CD8-positive, alpha-beta memory T cell (primary cell): ENCODE results near the gene PACSIN2. TPM values are rescaled to one million over a fixed set of nuclear protein-coding genes. Genes with fewer than 3 reads are reported as not detected.

Experiments used
- CTCF ChIA-PET: fragments of 350-600 bp; sonication (Branson Sonifier 250); formaldehyde crosslinking; loops from one replicate; lab custom pipeline; 2021; ENCODE audit warnings: antibody characterized with exemption; lab: Charles Lee
- POLR2A ChIA-PET: fragments of 350-600 bp; sonication (Branson Sonifier 250); formaldehyde crosslinking; loops from one replicate; lab custom pipeline; 2021; ENCODE audit warnings: antibody characterized with exemption; lab: Charles Lee
- DNase-seq, 5 donors: peaks; one replicate each; pipeline versions ENCODE4 v3.0.0 to v3.0.0-alpha.2; 2020 to 2022; ENCODE audit warnings: mixed read lengths in 1 of 5
- H3K27ac ChIP-seq: one replicate; pipeline ENCODE4 v1.7.0; 2013; ENCODE audit warnings: low read depth, mild to moderate bottlenecking, low read length, moderate library complexity
- H3K27me3 ChIP-seq: 2 replicates; pipeline ENCODE4 v1.7.0; 2013; ENCODE audit warnings: low read length, mild to moderate bottlenecking; ENCODE audit not compliant: insufficient read depth, poor library complexity, severe bottlenecking
- H3K36me3 ChIP-seq: 2 replicates; pipeline ENCODE4 v1.7.0; 2013; ENCODE audit warnings: mild to moderate bottlenecking, low read length, moderate library complexity; ENCODE audit not compliant: insufficient read depth
- H3K4me1 ChIP-seq: 2 replicates; pipeline ENCODE4 v1.7.0; 2013; ENCODE audit warnings: mild to moderate bottlenecking, low read length, moderate library complexity; ENCODE audit not compliant: insufficient read depth
- H3K4me3 ChIP-seq: 2 replicates; pipeline ENCODE4 v1.7.0; 2013; ENCODE audit warnings: mild to moderate bottlenecking, low read length
- H3K9me3 ChIP-seq: 2 replicates; pipeline ENCODE4 v1.7.0; 2013; ENCODE audit warnings: mild to moderate bottlenecking, low read length
- H3K27ac Mint-ChIP-seq, 8 donors: one replicate each; pipeline ENCODE4 v1.8.0; 2020 to 2021; ENCODE audit warnings: mixed read lengths in 8 of 8, mild to moderate bottlenecking in 6 of 8, inconsistent platforms in 3 of 8, moderate library complexity in 3 of 8
- H3K27me3 Mint-ChIP-seq, 2 donors: one replicate each; pipeline ENCODE4 v1.8.0; 2020 to 2021; ENCODE audit warnings: mixed read lengths in 2 of 2, mild to moderate bottlenecking in 1 of 2, moderate library complexity in 1 of 2
- H3K36me3 Mint-ChIP-seq, 3 donors: one replicate each; pipeline ENCODE4 v1.8.0; 2020 to 2021; ENCODE audit warnings: mixed read lengths in 3 of 3, inconsistent platforms in 1 of 3, mild to moderate bottlenecking in 1 of 3
- H3K4me1 Mint-ChIP-seq, 3 donors: one replicate each; pipeline ENCODE4 v1.8.0; 2020 to 2021; ENCODE audit warnings: mixed read lengths in 3 of 3, inconsistent platforms in 1 of 3, mild to moderate bottlenecking in 1 of 3
- H3K4me3 Mint-ChIP-seq, 7 donors: one replicate each; pipeline ENCODE4 v1.8.0; 2020 to 2021; ENCODE audit warnings: mixed read lengths in 7 of 7, mild to moderate bottlenecking in 6 of 7, moderate library complexity in 4 of 7, inconsistent platforms in 2 of 7
- H3K9me3 Mint-ChIP-seq, 5 donors: one replicate each; pipeline ENCODE4 v1.8.0; 2020 to 2022; ENCODE audit warnings: mixed read lengths in 5 of 5, mild to moderate bottlenecking in 3 of 5, moderate library complexity in 2 of 5, inconsistent platforms in 1 of 5
- polyA plus RNA-seq: library from polyadenylated mRNA; unstranded; fragments of 300-500 nt; fragmentation: Illumina TruSeq; gene quantifications from one replicate; pipeline ENCODE4 v1.2.3, GENCODE V29; 2021
- total RNA-seq, 2 experiments: library from RNA; stranded (reverse); gene quantifications; one replicate each; pipeline ENCODE4 v1.2.3, GENCODE V29; 2021

PACSIN2 gene
- total and polyA plus RNA-seq, 3 experiments from 2014 or later: 26.3 to 36.5 (median 30.2) TPM

- Histone ChIP-seq H3K27me3 (no peaks in the 10 kb centered on the region), H3K4me1 (peaks cover 28% of the 10 kb centered on the region), H3K4me3 (no peak overlapping the region), H3K27ac (no peak overlapping the region), H3K36me3 (no peaks in the 10 kb centered on the region), H3K9me3 (no peaks in the 10 kb centered on the region)
- CTCF ChIA-PET: no interaction called here
- peaks cover 0 to 21% (median 11%) of the 10 kb centered on the region in 3 donors for H3K36me3 Mint-ChIP-seq
- peaks cover 45 to 63% (median 51%) of the 10 kb centered on the region in 3 donors for H3K4me1 Mint-ChIP-seq
- H3K27me3 Mint-ChIP-seq: no peaks in the 10 kb centered on the region
- no peak overlapping the region for H3K4me3 Mint-ChIP-seq
- H3K9me3 Mint-ChIP-seq: no peaks in the 10 kb centered on the region
- POLR2A ChIA-PET: no interaction called here
- peak overlapping the region in 1 of 8 donors; percentile 25 for H3K27ac Mint-ChIP-seq
- no peak for DNase-seq
Observed at GRCh38 chr22:42945027-42945426, 69.9 kb downstream of the PACSIN2 start.

- H3K36me3 Mint-ChIP-seq: peaks cover 0 to 21% (median 11%) of the 10 kb centered on the region in 3 donors
- ChIA-PET POLR2A (no interaction called here), CTCF (no interaction called here)
- Histone ChIP-seq H3K4me1 (peaks cover 27% of the 10 kb centered on the region), H3K4me3 (no peak overlapping the region), H3K9me3 (no peaks in the 10 kb centered on the region), H3K27me3 (no peaks in the 10 kb centered on the region), H3K27ac (no peak overlapping the region), H3K36me3 (no peaks in the 10 kb centered on the region)
- no peaks in the 10 kb centered on the region for H3K27me3 Mint-ChIP-seq
- no peaks in the 10 kb centered on the region for H3K9me3 Mint-ChIP-seq
- no peak overlapping the region for H3K4me3 Mint-ChIP-seq
- DNase-seq: no peak
- H3K4me1 Mint-ChIP-seq: peaks cover 44 to 66% (median 51%) of the 10 kb centered on the region in 3 donors
- no peak overlapping the region for H3K27ac Mint-ChIP-seq
Observed at GRCh38 chr22:42944409-42944808, 70.5 kb downstream of the PACSIN2 start.

GRCh38 chr22:42943981-42944380 is 71.0 kb downstream of the PACSIN2 start:
- H3K27me3 Mint-ChIP-seq: no peaks in the 10 kb centered on the region
- no peaks in the 10 kb centered on the region for H3K9me3 Mint-ChIP-seq
- Histone ChIP-seq H3K4me3 (no peak overlapping the region), H3K36me3 (no peaks in the 10 kb centered on the region), H3K27me3 (no peaks in the 10 kb centered on the region), H3K9me3 (no peaks in the 10 kb centered on the region), H3K27ac (no peak overlapping the region), H3K4me1 (peaks cover 23% of the 10 kb centered on the region)
- no peak for DNase-seq
- peaks cover 41 to 64% (median 49%) of the 10 kb centered on the region in 3 donors for H3K4me1 Mint-ChIP-seq
- H3K36me3 Mint-ChIP-seq: peaks cover 0 to 21% (median 11%) of the 10 kb centered on the region in 3 donors
- H3K27ac Mint-ChIP-seq: no peak overlapping the region
- POLR2A ChIA-PET: no interaction called here
- CTCF ChIA-PET: no interaction called here
- no peak overlapping the region for H3K4me3 Mint-ChIP-seq

GRCh38 chr22:42942351-42942750 is 72.6 kb downstream of the PACSIN2 start:
- H3K36me3 Mint-ChIP-seq: peaks cover 0 to 26% (median 11%) of the 10 kb centered on the region in 3 donors
- peaks cover 37 to 64% (median 48%) of the 10 kb centered on the region in 3 donors for H3K4me1 Mint-ChIP-seq
- peak overlapping the region in 1 of 8 donors; percentile 68 for H3K27ac Mint-ChIP-seq
- no peak overlapping the region for H3K4me3 ChIP-seq
- no peaks in the 10 kb centered on the region for H3K9me3 ChIP-seq
- peaks cover 10% of the 10 kb centered on the region for H3K4me1 ChIP-seq
- CTCF ChIA-PET: no interaction called here
- no peaks in the 10 kb centered on the region for H3K9me3 Mint-ChIP-seq
- H3K27ac ChIP-seq: no peak overlapping the region
- no peak overlapping the region for H3K4me3 Mint-ChIP-seq
- no peaks in the 10 kb centered on the region for H3K27me3 ChIP-seq
- DNase-seq: no peak
- H3K27me3 Mint-ChIP-seq: no peaks in the 10 kb centered on the region
- POLR2A ChIA-PET: no interaction called here
- H3K36me3 ChIP-seq: no peaks in the 10 kb centered on the region

- DNase-seq: no peak
- no peaks in the 10 kb centered on the region for H3K27me3 Mint-ChIP-seq
- no peaks in the 10 kb centered on the region for H3K9me3 Mint-ChIP-seq
- Histone ChIP-seq H3K27me3 (no peaks in the 10 kb centered on the region), H3K4me1 (no peaks in the 10 kb centered on the region), H3K9me3 (no peaks in the 10 kb centered on the region), H3K27ac (no peak overlapping the region), H3K36me3 (no peaks in the 10 kb centered on the region), H3K4me3 (no peak overlapping the region)
- POLR2A ChIA-PET: no interaction called here
- peaks cover 25 to 56% (median 42%) of the 10 kb centered on the region in 3 donors for H3K4me1 Mint-ChIP-seq
- no peak overlapping the region for H3K4me3 Mint-ChIP-seq
- H3K27ac Mint-ChIP-seq: peak overlapping the region in 2 of 8 donors; percentile 22 to 37
- peaks cover 0 to 14% (median 5%) of the 10 kb centered on the region in 3 donors for H3K36me3 Mint-ChIP-seq
- CTCF ChIA-PET: no interaction called here
Observed at GRCh38 chr22:42939941-42940653, 74.9 kb downstream of the PACSIN2 start.

GRCh38 chr22:42939451-42939881 is 75.5 kb downstream of the PACSIN2 start:
- no peaks in the 10 kb centered on the region for H3K27me3 ChIP-seq
- no peaks in the 10 kb centered on the region for H3K27me3 Mint-ChIP-seq
- CTCF ChIA-PET: no interaction called here
- peaks cover 0 to 13% (median 5%) of the 10 kb centered on the region in 3 donors for H3K36me3 Mint-ChIP-seq
- no peak for DNase-seq
- H3K4me1 Mint-ChIP-seq: peaks cover 29 to 58% (median 45%) of the 10 kb centered on the region in 3 donors
- POLR2A ChIA-PET: no interaction called here
- peaks cover 2% of the 10 kb centered on the region for H3K4me1 ChIP-seq
- H3K9me3 ChIP-seq: no peaks in the 10 kb centered on the region
- no peak overlapping the region for H3K4me3 Mint-ChIP-seq
- H3K9me3 Mint-ChIP-seq: no peaks in the 10 kb centered on the region
- no peaks in the 10 kb centered on the region for H3K36me3 ChIP-seq
- H3K27ac Mint-ChIP-seq: no peak overlapping the region
- no peak overlapping the region for H3K4me3 ChIP-seq
- no peak overlapping the region for H3K27ac ChIP-seq

GRCh38 chr22:42938976-42939375 is 76.0 kb downstream of the PACSIN2 start:
- peaks cover 7% of the 10 kb centered on the region for H3K4me1 ChIP-seq
- H3K27ac Mint-ChIP-seq: no peak overlapping the region

GRCh38 chr22:42938449-42938848 is 76.5 kb downstream of the PACSIN2 start:
- no peaks in the 10 kb centered on the region for H3K27me3 Mint-ChIP-seq
- peaks cover 0 to 10% (median 5%) of the 10 kb centered on the region in 3 donors for H3K36me3 Mint-ChIP-seq
- H3K4me1 ChIP-seq: peaks cover 12% of the 10 kb centered on the region
- peaks cover 37 to 66% (median 55%) of the 10 kb centered on the region in 3 donors for H3K4me1 Mint-ChIP-seq
- H3K4me3 Mint-ChIP-seq: no peak overlapping the region
- POLR2A ChIA-PET: no interaction called here
- no peaks in the 10 kb centered on the region for H3K27me3 ChIP-seq
- no peak overlapping the region for H3K27ac ChIP-seq
- H3K4me3 ChIP-seq: no peak overlapping the region
- CTCF ChIA-PET: no interaction called here
- DNase-seq: no peak
- peak overlapping the region in 2 of 8 donors; percentile 1 to 23 for H3K27ac Mint-ChIP-seq
- no peaks in the 10 kb centered on the region for H3K36me3 ChIP-seq
- no peaks in the 10 kb centered on the region for H3K9me3 Mint-ChIP-seq
- H3K9me3 ChIP-seq: no peaks in the 10 kb centered on the region

More at GRCh38 chr22:42938976-42939375, 76.0 kb downstream of the PACSIN2 start:
- no peak for DNase-seq
- Histone ChIP-seq H3K4me3 (no peak overlapping the region), H3K27me3 (no peaks in the 10 kb centered on the region), H3K36me3 (no peaks in the 10 kb centered on the region), H3K9me3 (no peaks in the 10 kb centered on the region), H3K27ac (no peak overlapping the region)
- CTCF ChIA-PET: no interaction called here
- POLR2A ChIA-PET: no interaction called here
- Mint-ChIP-seq H3K27me3 (no peaks in the 10 kb centered on the region), H3K9me3 (no peaks in the 10 kb centered on the region), H3K4me1 (peaks cover 31 to 61% (median 50%) of the 10 kb centered on the region in 3 donors), H3K4me3 (no peak overlapping the region), H3K36me3 (peaks cover 0 to 11% (median 5%) of the 10 kb centered on the region in 3 donors)
